ENCODE measurements around the gene KLK2.

The KLK2 gene

DNA sequence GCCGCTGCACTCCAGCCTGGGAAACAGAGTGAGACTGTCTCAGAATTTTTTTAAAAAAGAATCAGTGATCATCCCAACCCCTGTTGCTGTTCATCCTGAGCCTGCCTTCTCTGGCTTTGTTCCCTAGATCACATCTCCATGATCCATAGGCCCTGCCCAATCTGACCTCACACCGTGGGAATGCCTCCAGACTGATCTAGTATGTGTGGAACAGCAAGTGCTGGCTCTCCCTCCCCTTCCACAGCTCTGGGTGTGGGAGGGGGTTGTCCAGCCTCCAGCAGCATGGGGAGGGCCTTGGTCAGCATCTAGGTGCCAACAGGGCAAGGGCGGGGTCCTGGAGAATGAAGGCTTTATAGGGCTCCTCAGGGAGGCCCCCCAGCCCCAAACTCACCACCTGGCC lies at the start of gene KLK2:
KLK2 (plus strand) TSS at position 384 of the 400 bp plus-strand sequence. CDS start 35 bp downstream, outside the sequence.
- no peak for DNase-seq

DNA sequence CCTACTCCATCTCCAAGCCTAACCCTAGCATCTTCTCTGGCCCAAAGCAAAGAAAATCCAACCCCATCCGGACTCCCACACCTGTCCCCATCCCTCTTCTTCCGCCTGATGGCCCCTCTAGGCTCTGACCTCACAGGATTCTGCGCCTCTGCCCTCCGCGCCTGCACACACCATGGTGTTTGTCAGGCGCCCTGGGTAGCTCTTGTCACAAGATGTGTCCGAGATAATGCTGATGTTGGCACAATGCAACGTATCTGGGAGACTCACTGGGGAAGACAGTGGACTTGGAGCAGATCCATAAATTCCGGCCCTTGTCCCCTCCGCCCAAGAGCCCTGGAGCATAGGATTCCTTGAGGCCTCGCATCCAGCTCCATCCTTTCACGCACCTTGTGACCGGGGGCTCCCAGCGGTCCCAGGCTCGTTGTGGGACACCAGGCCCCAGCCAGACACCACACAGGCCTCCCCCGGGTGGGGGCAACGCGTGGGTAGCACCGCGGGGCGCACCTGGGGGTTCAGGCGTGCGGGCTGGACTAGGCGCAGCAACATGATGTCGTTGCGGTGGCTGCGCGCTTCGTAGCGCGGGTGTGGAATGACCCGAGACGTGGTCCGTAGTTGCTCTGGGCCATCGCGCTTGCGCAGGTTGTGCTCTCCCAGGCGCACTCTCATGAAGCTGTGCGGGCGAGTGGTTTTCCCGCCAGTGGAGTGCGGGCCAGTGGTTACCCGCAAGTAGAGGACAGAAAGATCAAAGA lies 46.6 kb upstream of the KLK2 start:
- no peak for DNase-seq

DNA sequence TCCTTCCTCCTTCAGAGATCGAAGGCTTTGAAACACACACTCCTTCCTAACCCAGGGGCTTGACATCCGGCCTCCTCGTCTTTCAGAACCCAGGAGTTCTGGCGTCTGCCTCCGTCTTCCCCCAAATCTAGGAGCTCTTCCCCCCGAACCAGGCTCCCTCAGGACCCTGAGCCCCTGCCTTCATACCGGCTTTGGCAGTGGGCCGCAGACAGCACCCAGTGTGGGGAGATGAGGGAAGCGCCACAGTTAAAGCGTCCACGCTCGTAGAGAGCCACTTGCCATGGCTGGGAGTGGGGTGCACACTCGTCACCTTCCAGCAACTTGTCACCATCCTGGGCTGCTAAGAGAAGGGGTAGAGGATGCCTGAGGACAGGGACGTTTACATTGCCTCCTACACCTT lies 45.8 kb upstream of the KLK2 start:
- DNase-seq, result no peak

DNA sequence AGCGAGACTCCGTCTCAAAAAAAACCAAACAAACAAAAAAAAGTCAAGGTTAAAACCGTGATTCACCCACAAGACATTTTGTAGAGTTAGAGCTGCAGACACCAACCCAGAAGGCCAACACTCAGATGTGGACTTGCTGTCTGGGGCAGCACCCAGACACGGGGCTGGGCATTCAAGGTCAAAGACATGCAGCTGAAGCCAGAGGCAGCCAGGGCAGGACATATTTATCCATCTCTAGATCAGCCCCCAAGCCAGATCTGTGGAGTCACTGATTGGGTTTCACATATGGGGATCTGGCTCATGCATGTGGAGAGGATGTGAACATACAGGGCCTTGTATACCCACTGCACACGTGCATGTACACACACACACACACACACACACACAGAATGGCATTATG lies 43.4 kb upstream of the KLK2 start:
- no peak for DNase-seq

DNA sequence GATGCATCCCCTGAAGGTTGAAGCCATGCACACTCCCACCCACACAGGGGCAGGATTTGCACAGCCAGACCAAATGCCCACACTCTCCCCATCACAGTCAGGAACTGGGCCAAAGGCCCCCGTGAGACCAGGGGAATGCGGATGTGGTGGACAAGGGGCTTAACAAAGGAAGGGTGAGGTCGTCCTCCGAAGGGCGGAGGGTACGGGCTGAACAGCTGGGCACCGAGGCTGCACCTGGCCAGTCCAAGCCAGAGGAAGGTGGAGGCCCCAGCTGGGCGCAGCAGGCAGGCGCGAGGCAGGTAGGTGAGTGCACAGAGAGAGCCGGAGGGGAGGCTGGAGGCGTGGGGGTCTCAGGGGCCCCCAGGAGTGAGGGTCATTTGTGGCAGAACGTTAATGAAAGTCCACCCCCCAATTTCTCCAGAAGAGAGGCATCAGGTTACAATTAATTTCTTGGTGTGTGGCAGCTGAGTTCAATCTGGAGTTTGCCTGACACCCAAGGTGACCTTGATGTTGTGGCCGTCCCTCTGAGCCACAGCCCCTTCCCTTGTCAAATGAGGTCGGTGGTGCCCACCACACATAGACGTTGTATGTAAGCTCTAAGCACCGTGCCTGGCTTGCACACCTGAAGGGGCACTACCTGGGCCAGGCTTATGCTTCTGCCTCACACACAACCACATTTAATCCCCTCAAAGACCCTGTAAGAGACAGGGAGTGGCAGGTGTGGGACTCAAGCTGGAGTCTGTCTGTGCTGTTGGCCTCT lies 42.8 kb upstream of the KLK2 start:
- DNase-seq, result no peak

DNA sequence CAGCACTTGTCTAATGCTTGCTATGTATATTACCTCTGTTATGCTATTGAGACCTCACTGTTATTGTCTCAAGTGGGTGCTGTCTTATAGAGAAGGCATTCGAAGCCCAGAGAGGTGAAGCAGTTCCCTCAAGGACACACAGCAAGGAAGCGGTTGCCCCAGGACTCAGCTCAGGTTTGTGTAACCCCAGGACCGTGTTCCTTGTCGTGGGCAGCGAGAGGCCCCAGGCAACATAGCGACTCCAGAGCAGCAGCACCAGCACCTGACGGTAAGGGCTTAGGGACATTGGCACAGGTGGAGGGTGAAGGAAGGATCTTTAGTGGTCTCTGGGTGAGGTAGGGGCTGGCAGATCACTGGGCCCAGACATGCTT lies 42.2 kb upstream of the KLK2 start:
- no peak for DNase-seq

DNA sequence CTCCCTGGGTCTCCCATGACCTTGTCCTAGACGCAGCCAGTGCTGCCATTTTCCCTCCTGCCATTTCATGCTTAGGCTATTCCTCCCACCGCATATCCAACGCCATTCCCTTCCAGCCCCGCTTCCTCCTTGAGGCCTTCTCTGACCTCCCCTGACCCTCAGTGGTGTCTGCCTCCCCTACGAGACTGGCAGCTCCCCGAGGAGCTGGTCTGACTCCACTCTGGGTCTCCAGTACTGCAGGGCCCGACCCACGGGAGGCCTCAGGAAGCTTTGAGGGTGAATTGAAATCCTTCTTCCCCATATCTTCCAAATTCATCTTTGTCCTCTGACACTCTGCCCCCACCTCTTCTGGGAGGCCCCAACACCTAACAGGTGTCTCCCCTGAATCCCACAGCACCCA lies 40.6 kb upstream of the KLK2 start:
- no peak for DNase-seq

DNA sequence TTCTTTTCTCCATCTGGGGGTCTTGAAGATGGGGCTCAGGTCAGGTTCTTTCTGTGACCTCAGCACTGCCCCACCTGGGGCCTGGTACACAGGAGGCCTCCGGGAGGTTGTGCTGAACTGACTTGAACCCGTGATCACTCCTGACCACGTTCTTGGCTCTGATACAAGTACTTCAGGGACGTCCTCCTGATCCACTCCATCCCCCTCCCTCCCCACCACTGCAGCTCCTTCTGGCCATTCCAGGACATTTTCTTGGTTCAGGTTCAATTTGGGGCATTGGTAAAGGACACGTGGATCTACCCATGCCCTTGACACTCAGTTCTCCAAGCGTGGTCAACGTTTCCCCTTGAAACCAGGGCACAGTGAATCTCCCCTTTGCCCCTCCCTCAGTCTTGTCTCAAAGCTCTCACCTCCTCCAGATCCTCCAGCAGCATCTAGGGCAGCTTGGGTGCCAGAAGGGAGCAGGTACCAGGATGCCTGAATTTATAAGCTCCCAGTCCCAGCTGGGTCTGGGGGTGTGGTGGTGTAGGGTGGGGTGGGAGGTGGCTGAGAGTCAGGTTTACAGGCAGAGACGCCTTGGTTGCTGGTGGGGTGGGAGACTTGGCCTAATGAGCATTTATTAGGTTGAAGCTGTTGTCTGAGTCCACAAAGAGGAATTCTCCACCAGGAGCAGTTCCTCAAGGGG lies 40.0 kb upstream of the KLK2 start, which contains the start of gene KLK15:
KLK15 (minus strand) TSS at position 458 of the 685 bp plus-strand sequence. CDS start 2,082 bp downstream, outside the sequence.
- no peak for DNase-seq

DNA sequence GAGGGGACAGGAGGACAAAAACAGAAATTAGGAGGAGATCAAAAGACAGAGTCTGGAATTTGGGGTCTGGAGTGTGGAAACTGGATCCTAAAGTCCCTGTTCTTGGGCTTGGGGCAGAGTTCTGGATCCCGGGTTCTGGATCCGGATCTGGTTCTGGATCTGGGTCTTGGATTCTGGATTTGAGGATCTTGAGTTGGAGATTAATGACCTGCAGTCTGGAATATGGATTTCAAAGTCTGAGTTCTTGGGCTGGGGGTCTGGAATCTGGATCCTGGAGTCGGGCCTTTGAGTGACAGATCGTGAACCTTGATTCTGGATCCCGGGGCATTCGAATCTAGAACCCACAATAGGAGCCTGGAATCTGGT lies 39.5 kb upstream of the KLK2 start:
- no peak for DNase-seq

DNA sequence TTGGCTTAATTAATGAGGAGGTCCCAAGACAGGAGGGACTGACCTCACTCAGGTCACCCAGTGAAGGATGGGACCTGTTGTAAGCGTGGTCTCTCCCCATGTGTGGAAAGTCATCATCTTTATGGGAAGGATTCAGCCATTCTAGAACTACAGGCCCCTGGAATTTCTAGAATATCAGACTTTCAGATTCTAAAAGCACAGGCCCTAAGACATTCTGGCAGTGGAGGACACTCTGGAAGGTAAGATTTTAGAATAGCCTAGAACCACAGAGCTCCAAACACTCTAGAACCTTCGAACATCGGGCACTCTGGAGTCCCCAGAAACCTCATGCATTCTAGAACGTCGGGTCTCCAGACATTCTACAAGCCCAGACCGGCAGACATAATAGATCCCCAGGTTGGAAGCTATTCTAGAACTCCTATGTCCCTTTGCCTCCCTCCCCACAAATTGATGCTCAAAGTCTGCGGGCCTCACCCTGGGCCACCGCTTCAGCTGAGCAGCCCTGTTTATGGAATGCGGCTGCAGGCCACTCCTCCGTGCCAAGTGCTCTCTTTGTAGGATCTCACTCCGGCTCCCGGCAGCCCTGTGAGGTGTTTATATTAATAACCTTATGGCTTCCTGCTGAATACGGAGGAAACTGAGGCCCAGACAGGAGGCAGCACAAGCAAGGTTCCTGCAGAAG lies 38.0 kb upstream of the KLK2 start:
- no peak for DNase-seq

DNA sequence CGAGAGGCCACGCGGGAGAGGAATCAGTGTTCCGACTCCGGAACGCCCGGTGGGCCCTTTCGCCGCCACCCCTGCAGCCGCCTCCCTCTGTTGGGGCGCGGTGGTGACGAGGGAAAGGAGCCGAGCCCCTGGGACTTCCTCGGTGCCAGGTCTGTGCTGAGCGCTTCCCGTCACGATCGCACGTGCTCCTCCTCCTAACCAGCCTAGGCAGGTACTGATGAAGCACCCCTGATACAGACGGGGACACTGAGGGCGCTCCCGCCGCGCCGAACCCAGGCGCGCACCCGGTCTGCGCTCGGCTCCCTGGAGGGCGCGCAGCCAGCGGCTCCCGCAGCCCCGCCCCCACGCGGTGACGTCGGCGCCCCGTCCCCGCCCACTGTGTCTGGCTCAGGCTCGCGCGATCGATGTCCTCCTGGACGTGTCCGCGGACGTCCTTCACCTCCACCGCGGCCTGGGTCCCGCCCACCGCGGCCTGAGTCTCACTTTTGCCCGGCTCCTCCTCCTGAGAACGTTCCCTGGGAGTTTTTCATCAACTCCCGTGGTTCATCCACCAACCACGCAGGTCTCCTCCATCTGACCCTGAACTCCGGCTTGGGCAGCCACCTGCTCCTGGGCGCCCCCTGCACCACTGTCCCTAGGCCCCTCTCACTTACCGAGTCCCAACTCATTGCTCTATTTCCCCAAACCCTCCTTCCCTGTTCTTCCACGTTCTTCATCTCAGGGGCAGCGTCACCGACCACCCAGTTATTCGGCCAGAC lies 37.3 kb upstream of the KLK2 start:
- DNase-seq, result peak; percentile 61

DNA sequence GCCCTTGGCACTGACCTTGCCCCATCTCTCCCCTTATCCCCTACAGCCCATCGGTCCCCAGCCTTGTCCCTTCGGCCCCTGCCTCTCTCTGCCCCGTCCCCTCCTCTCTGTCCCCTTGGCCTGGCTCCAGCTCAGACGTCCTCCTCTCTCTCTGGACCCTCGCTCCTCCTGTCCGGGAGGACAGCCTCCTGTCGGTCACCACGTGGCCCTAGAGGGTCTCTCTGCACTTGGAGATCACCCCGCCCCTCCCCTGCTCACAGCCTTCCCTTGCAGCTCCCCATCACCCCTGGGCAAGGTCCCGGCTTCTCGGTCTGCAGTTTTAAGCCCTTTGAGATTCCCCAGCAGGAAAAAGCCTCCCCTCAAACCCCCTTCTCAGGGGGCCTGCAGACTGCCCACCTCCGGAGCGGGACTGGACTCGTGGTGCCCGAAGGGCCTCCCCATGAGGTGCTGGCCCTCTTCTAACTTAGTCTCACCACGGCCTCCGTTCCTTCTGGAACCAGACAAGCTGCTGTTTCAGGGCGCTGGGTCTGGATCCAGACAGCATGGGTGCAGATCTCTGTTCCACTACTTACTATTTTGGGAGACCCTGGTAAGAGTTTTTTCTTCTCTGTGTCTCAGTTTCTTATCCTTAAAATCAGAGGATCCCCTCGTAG lies 36.6 kb upstream of the KLK2 start:
- no peak for DNase-seq

DNA sequence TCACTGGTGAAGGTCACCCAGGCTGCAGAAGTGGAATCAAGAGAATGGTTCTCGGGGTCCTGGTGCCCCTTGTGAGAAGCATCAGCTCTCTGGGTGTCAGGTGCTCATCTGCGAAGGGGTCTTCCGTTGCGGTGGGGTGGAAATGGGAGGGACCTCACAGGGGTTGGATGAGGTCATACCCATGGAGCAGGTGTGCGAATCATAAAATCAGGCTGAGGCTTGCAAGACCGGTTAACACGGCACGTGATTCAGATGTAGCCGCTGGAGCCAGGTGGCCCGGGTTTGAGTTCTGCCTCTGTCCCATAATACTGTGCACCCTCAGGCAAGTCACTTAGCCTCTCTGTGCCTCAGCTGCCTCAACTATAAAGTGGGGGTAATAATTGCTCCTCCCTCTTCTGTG lies 35.9 kb upstream of the KLK2 start:
- DNase-seq, result no peak

DNA sequence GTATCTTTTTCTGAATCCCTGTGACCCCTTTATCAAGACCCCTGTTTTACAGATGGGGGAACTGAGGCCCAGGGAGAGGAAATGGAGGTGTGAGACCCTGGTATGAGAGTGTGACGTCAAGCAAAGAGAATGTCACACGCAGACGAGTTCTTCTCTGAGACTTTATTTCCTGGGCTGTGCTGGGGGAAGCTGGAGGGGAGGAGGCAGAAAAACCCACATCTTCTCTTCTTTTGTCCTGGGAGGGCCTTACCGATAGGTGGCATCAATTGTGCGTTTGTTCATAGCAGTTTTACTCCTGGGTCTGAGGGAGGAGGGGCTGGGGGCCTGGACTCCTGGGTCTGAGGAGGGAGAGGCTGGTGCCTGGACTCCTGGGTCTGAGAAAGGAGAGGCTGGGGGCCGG lies 35.0 kb upstream of the KLK2 start:
- no peak for DNase-seq

DNA sequence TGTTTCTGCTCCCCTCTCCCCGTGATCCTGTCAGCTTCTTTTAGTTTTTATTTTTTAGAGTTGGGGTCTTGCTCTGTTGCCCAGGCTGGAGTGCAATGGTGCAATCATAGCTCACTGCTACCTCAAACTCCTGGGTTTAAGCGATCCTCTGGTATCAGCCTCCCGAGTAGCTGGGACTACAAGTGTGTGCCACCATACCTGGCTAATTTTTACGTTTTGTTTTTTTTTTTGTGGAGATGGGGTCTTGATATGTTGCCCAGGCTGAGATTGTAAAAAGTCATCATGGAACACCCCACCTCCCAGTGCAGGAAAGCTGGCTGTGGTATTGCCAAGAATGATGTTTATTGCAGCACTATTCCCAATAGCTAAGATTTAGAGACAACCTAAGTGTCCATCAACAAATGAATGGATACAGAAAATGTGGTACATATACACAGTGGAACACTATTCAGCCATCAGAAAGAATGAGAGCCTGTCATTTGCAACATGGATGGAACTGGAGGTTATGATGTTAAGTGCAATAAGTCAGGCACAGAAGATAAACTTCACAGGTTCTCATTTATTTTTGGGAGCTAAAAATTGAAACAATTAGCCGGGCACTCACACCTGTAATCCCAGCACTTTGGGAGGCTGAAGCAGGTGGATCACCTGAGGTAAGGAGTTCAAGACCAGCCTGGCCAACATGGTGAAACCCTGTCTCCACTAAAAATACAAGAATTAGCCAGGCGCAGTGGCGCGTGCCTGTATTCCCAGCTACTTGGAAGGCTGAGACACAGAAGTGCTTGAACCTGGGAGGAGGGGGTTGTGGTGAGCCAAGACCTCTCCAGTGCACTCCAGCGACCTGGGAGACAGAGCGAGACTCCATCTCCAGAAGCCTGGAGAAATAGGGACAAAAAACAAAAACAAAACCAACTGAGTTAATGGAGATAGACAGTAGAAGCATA lies 33.3 kb upstream of the KLK2 start:
- no peak for DNase-seq

DNA sequence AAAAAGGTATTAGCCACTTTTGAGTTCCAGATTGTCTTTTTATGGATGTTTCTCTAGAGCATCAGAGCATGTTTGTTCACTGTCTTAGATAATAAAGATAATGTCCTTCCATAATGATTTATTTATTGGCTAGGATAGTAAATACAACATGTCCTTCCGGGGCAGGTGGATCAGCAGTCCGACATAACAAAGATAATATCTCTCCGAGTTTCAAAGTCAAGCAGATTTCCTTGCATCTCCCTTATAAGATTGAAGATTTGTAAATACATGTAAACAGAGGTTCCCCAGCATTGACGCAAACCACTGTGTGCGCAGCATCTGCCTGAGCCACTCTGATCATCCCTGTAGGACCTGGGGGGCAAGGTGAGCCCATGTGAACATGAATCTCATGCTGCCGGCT lies 31.1 kb upstream of the KLK2 start:
- no peak for DNase-seq

DNA sequence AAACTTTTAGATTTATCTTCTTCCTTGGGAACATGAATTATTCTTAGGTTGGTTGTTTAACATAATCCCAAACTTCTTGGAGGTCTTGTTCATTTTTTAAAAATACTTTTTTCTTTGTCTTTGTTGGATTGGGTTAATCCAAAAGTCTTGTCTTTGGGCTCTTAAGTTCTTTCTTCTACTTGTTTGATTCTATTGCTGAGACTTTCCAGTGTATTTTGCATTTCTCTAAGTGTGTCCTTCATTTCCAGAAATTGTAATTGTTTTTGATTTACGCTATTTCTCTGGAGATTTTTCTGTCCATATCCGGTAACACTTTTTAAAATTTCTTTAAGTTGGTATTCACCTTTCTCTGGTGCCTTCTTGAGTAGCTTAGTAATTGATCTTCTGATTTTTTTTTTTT lies 30.0 kb upstream of the KLK2 start:
- DNase-seq, result no peak

DNA sequence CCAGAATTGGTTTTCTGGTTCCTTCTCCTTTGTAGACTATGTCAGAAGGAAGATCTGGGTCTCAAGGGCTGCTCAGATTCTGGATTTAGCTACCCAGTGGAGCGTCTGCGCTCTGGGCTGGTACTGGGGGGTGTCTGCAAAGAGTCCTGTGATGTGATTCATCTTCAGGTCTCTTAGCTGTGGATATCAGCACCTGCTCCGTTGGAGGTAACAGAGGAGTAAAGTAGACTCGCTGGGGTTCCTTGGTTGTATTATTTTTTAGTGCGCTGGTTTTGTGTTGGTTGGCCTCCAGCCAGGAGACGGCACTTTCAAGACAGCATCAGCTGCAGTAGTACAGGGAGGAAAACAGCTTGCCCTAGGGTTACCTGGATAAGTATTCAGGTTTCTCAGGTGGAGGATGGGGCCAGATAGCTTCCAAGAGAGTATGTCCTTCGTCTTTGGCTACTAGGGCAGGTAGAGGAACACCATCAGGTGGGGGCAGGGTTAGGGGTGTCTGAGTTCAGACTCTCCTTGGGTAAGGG lies 29.5 kb upstream of the KLK2 start:
- no peak for DNase-seq

DNA sequence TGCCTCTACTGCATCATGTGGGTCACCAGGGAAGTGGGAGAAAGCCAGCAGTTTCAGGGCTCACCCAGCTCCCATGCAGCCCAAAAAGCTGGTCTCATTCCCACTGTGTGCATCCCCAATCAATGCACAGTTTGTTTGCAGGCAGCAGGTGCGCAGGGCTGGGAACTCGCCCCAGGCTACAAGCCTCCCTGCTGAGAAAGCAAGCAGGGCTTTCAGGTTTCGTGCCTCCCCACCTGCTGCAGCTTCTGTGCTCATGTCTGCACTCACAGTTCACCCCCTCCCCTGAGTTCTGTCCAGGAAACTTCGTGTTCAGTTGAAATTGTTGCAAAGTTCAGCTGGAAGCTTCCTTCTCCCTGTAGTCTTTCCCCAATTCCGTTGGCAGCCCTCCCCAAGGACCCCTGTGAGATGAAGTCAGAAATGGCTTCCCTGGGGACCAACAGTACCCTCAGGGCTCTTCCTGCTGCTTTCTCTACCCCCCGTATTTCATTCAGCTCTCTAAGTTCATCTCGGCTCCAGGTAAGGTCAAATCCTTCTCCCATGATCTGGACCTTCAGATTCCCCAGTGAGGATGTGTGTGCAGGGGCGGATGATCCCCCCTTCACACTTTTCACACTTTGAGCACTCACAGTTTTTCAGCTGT lies 28.8 kb upstream of the KLK2 start:
- no peak for DNase-seq

DNA sequence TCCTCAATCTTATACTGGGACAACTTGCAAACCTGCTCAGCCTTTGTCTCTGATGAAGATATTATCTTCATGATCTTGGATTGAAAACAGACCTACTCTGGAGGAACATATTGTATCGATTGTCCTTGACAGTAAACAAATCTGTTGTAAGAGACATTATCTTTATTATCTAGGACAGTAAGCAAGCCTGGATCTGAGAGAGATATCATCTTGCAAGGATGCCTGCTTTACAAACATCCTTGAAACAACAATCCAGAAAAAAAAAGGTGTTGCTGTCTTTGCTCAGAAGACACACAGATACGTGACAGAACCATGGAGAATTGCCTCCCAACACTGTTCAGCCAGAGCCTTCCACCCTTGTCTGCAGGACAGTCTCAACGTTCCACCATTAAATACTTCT lies 22.5 kb upstream of the KLK2 start:
- no peak for DNase-seq

Measured in stimulated activated naive CD4-positive, alpha-beta T cell treated with Interleukin-2 at 50 U/mL for 16 hours (primary cell).